HPDE6-E6E7 (cell line): ENCODE measurements around the gene FHIP1B.

ENCODE experiments used
- DNase-seq: peaks from one replicate; pipeline ENCODE4 v3.0.0; 2011; ENCODE audit warnings: missing footprints; ENCODE audit errors: extremely low spot score

FHIP1B gene

DNA sequence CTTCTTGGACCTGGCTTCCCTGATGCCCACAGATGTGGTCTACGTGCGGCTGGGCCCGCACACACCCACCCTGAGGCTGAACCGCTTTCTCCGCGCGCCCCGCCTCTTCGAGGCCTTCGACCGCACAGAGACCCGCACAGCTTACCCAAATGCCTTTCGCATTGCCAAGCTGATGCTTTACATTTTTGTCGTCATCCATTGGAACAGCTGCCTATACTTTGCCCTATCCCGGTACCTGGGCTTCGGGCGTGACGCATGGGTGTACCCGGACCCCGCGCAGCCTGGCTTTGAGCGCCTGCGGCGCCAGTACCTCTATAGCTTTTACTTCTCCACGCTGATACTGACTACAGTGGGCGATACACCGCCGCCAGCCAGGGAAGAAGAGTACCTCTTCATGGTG lies 5.7 kb upstream of the FHIP1B start:
- no peak for DNase-seq

DNA sequence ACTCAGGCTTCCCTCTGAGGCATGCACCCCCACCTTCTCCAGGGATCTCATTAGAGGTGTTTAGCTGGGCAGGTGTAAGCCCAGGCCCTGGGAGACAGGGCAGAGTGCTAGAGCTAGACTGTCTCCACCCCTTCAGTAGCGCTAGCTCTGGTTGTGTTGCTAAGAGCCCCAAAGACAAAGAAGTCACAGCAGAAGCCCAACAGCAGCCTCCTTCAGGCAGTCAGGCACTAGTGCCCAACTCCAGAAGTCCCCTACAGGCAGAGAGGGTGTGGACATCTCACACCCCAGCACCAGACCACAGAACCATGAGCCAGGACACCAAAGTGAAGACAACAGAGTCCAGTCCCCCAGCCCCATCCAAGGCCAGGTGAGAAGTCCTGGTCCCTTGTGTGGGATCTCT lies 4.5 kb upstream of the FHIP1B start, which contains the start of gene CNGA4:
Gene CNGA4, plus strand, starts transcription at position 188 of the 400 bp plus-strand sequence. Its CDS starts 118 bp downstream, at position 306.
- DNase-seq = no peak

- DNase-seq = no peak
Observed at GRCh38 chr11:6237761-6238302, 3.4 kb upstream of the FHIP1B start.

DNA sequence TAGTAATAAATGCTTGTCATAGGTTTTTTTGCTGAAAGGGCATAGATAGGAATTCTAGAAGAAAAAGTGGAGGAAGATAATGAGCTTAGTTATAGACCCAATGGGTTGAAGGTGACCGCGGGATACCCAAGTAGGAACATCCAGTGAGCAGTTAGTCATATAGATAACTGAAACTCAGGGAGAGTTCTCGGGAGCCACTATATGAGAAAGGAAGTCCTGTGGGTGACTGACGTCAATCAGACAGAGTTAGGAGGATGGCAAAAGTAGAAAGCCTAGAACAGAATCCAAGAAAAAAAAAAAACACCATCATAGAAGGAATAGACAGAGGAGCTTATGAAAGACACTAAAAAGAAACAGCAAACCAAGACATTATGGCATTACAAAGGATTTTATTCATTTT lies 2.8 kb upstream of the FHIP1B start:
- DNase-seq = no peak

- no peak for DNase-seq
Observed at GRCh38 chr11:6233984-6234386, 451 bp downstream of the FHIP1B start.

- DNase-seq = no peak
Observed at GRCh38 chr11:6232899-6233298, 1.5 kb downstream of the FHIP1B start.

GRCh38 chr11:6229911-6230310 lies 4.5 kb downstream of the FHIP1B start:
- no peak for DNase-seq

- no peak for DNase-seq
Observed at GRCh38 chr11:6228520-6228919, 5.9 kb downstream of the FHIP1B start.

- DNase-seq = no peak
Observed at GRCh38 chr11:6225896-6226295, 8.5 kb downstream of the FHIP1B start.

- no peak for DNase-seq
Observed at GRCh38 chr11:6225024-6225423, 9.4 kb downstream of the FHIP1B start.

DNA sequence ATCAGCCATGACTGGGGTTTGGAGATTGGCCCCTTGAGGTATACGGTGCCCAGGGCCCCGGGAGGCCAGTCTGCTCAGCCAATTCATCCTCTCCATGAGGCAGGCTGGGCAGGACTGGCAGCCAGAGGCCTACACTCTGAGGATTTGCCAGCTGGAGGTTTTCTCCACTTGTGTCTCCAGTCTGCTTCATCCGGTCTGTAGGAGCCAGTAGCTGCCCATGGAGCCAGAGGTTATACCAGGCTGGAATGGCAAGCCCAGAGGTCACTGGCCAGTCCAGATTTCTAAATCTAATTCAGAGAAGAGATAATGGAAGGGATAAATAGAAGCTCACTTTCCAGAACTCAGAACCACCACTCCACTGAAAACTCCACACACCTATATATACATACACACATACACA lies 10.0 kb downstream of the FHIP1B start:
- no peak for DNase-seq

DNA sequence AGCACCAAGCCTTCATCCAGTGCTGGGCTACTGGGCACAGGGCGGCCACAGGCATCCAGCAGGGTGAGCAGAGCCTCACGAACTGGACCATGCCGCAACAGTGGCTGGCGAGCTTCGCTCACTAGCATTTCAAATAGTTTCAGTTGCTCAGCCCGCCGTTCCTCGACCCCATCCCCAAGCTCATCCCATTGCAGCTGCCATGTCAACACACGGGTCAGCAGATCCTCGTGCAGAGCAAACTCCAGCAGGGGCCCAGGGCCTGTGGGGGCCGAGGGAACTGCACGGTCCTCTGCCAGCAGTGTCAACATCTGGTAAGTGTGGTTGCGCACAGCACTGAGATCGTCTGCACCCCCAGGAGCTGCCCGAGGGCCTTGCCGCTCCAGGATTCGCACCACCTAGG lies 10.6 kb downstream of the FHIP1B start:
- DNase-seq = no peak

GRCh38 chr11:6219359-6219758 lies 15.1 kb downstream of the FHIP1B start:
- peak; percentile 64 for DNase-seq

- no peak for DNase-seq
Observed at GRCh38 chr11:6217722-6218121, 16.7 kb downstream of the FHIP1B start.

DNA sequence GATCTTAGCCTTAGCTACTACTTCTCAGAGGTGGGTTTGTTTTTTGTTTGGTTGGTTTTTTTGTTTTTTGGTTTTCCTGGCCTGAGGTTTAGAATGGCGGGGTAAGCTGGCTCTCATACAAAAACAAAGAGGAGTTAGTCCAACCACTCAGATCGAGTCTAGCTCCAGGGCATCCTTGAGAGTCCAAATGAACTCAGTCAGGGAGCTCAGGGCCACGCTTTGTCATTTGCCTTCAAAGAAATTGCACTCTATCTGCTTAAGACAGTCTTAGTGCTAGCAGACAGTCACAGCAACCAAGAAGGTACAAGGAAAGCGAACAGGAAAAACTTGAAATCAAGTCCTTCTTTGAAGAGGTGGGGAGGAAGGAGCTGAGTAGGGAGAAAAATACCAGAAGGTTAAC lies 17.9 kb downstream of the FHIP1B start:
- no peak for DNase-seq

- no peak for DNase-seq
Observed at GRCh38 chr11:6214530-6214929, 19.9 kb downstream of the FHIP1B start.

GRCh38 chr11:6210274-6210955 lies 24.0 kb downstream of the FHIP1B start:
- DNase-seq = no peak

GRCh38 chr11:6209801-6210200 lies 24.6 kb downstream of the FHIP1B start:
- DNase-seq = no peak

- DNase-seq = no peak
Observed at GRCh38 chr11:6206456-6207180, 27.8 kb downstream of the FHIP1B start.

DNA sequence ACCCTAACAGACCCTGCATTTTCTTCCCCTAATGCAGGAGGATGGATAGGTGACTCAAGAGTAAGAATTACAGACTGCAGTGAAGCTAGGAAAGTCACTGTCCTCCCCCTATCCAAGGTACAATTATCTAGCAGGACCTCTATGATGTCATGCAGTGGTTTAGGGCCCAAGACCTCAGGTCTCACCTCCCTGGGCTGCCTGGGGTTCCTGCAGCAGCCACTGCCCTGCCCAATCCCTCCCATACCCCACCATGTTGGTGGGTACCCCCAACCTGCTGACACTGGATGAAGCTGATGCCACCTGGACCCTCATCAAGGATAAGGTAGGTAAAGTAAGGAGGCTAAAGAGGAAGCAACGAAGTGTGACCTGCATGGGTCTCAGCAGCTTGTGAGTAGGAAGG lies 29.1 kb downstream of the FHIP1B start, which contains the start of gene C11orf42:
Gene C11orf42, plus strand, starts transcription at position 192 of the 400 bp plus-strand sequence. Its CDS starts 59 bp downstream, at position 251.
- no peak for DNase-seq

- no peak for DNase-seq
Observed at GRCh38 chr11:6204706-6205105, 29.7 kb downstream of the FHIP1B start.

- DNase-seq = no peak
Observed at GRCh38 chr11:6203327-6203726, 31.1 kb downstream of the FHIP1B start.

DNA sequence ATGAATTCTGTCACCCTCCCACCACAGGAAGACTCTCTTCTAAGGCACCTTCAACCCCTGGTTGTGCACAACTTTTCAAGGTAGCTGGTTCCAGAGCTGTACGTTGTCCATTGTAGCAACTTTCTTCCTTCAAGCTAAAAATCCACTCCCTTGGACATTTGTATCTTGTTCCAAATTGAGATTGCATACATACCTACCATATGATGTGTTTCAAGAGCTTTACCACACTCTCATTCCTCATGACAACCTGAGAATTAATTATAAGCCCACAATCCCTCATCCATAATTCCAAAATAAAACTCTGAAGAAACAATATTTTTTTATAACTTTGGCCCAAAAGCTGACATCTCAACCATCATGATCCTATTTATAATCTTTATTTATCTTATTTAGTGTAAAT lies 32.4 kb downstream of the FHIP1B start:
- no peak for DNase-seq
